GM23248 (cell line): Measurements from ENCODE around the gene JRKL. TPM values are rescaled to one million over a fixed set of nuclear protein-coding genes. Genes with fewer than 3 reads are reported as not detected.

Source experiments
- DNase-seq: peaks from one replicate; pipeline ENCODE4 v3.0.0-alpha.2; 2015
- H2AFZ ChIP-seq: fragments of 200-600 bp; sonication (generic); 2 replicates; pipeline ENCODE4 v1.6.1; 2016; ENCODE audit warnings: antibody characterized with exemption
- H3F3A ChIP-seq: fragments of 200-600 bp; sonication (generic); 2 replicates; pipeline ENCODE4 v1.6.1; 2016; ENCODE audit warnings: mild to moderate bottlenecking, antibody characterized with exemption, mixed run types; ENCODE audit not compliant: insufficient read depth
- H3K27ac ChIP-seq: fragments of 200-600 bp; sonication (generic); 2 replicates; pipeline ENCODE4 v1.5.1; 2016; ENCODE audit warnings: mild to moderate bottlenecking
- H3K27me3 ChIP-seq: fragments of 200-600 bp; sonication (generic); replicated peaks from 2 replicates; pipeline ENCODE4 v1.6.1; 2016; ENCODE audit warnings: mild to moderate bottlenecking; ENCODE audit not compliant: insufficient read depth
- H3K36me3 ChIP-seq: fragments of 200-600 bp; sonication (generic); 2 replicates; pipeline ENCODE4 v1.6.1; 2016; ENCODE audit warnings: low read depth, mild to moderate bottlenecking
- H3K4me1 ChIP-seq: fragments of 200-600 bp; sonication (generic); 2 replicates; pipeline ENCODE4 v1.6.1; 2016; ENCODE audit warnings: mild to moderate bottlenecking; ENCODE audit not compliant: insufficient read depth
- H3K4me2 ChIP-seq: fragments of 200-600 bp; sonication (generic); one replicate; pipeline ENCODE4 v1.6.1; 2016; ENCODE audit warnings: mild to moderate bottlenecking; ENCODE audit not compliant: unreplicated experiment
- H3K4me3 ChIP-seq: fragments of 200-600 bp; sonication (generic); 2 replicates; pipeline ENCODE4 v1.5.1; 2016; ENCODE audit warnings: mild to moderate bottlenecking
- H3K79me2 ChIP-seq: fragments of 200-600 bp; sonication (generic); 2 replicates; pipeline ENCODE4 v1.6.1; 2016; ENCODE audit warnings: mild to moderate bottlenecking; ENCODE audit not compliant: insufficient read depth
- H3K9ac ChIP-seq: fragments of 200-600 bp; sonication (generic); 2 replicates; pipeline ENCODE4 v1.6.1; 2016; ENCODE audit warnings: mild to moderate bottlenecking
- H3K9me2 ChIP-seq: fragments of 200-600 bp; sonication (generic); 2 replicates; pipeline ENCODE4 v1.6.1; 2016; ENCODE audit warnings: mixed run types, mild to moderate bottlenecking, moderate library complexity; ENCODE audit not compliant: insufficient read depth
- H3K9me3 ChIP-seq: fragments of 200-600 bp; sonication (generic); one replicate; pipeline ENCODE4 v1.6.1; 2017; ENCODE audit warnings: low read depth
- H4K20me1 ChIP-seq: fragments of 200-600 bp; sonication (generic); 2 replicates; pipeline ENCODE4 v1.6.0; 2016; ENCODE audit not compliant: insufficient read depth
- EZH2 ChIP-seq: fragments of 200-600 bp; sonication (generic); IDR thresholded peaks from 2 replicates; pipeline ENCODE4 v1.6.1; 2018; ENCODE audit warnings: antibody characterized with exemption, mild to moderate bottlenecking; ENCODE audit not compliant: insufficient read depth, poor library complexity, severe bottlenecking
- EZH2phosphoT487 ChIP-seq: fragments of 200-600 bp; sonication (generic); IDR thresholded peaks from 2 replicates; pipeline ENCODE4 v1.6.1; 2018; ENCODE audit warnings: antibody characterized with exemption, moderate library complexity, mild to moderate bottlenecking, low read depth; ENCODE audit not compliant: insufficient read depth
- WGBS, 2 experiments: methylation state at CpG; one replicate each; pipeline ENCODE4 v1.1.6; 2015 to 2017; ENCODE audit warnings: low lambda C conversion rate in 2 of 2, low coverage in 1 of 2; ENCODE audit errors: missing lambda C conversion rate in 2 of 2; 5-methylcytosine and 5-hydroxymethylcytosine counted together
- in situ Hi-C: fragments of 300-500 bp; cut with MboI; formaldehyde crosslinking; loops from 2 replicates; pipeline ENCODE4 v1.15.0; 2020
- polyA plus RNA-seq: library from polyadenylated mRNA; unstranded; fragments of >200 nt; fragmentation: Nextera tagmentation; extraction: Ambion mirVana; gene quantifications from 2 replicates; pipeline ENCODE4 v1.2.1, GENCODE V29; 2016
- total RNA-seq: library from RNA; depleted of rRNA; stranded (reverse); fragments of >200 nt; shearing (Covaris generic); gene quantifications from 2 replicates; pipeline ENCODE4 v1.2.3, GENCODE V29; 2014

Gene JRKL
- total and polyA plus RNA-seq, 2 experiments from 2014 or later = 9.4 to 11.2 TPM

DNA sequence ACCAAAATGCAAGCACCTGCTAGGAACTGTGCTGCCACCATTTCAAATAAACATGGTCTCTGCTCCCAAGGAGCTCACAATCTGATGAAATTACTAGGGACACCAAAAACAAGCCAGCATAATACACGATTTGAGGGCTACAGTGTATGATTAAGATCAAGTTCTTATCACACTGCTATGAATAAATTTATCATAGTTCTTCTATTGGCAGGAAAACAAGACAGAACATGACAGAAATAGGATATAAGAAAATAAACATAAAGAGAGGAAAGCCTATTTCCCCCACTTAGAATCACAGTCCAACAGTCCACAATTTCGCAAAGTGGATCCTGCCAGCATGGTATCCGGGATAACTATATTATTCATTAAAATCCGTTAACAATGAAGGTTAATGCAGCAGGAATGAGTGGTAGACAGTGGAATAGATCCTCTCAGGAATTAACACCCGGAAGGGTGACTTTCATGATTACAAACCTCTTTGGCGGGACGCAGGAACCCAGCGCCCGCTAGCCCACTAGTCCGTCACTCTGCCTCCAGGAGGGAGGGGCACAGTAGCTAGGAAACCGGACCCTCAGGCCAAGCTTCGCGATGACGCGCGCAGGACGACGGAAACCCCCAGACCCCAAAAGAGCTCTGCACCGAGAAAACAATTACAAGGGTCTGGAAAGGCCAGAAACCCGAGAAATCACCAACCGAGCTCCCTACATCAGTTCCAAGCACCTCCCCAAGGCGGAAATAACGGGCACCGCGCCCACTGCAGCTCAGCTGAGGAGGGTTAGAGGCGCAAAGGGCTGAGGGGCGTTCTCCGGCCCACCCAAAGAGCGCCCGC, 708 bp upstream of the JRKL start:
- H3K79me2 ChIP-seq = peaks cover 94% of the 10 kb centered on the region
- peak overlapping the region; percentile 95 for H3K4me3 ChIP-seq
- peak overlapping the region; percentile 90 for H3K4me2 ChIP-seq
- in situ Hi-C loops = loop anchor here (25.0 kb wide), 1 partner anchor 1227 kb away; no protein-coding TSS in a partner anchor
- H3F3A ChIP-seq = peaks cover 21% of the 10 kb centered on the region; the same call in 1 of the 2 replicates
- DNase-seq = peak; percentile 77
- H3K4me1 ChIP-seq = peaks cover 43% of the 10 kb centered on the region
- no peaks in the 10 kb centered on the region for H3K9me3 ChIP-seq
- 1% methylated on average over 30 of the region's 30 CpGs for WGBS, 2 experiments
- H3K27me3 ChIP-seq = no peaks in the 10 kb centered on the region
- peaks cover 4% of the 10 kb centered on the region; the same call in 1 of the 2 replicates for H3K36me3 ChIP-seq
- H3K9me2 ChIP-seq = no peaks in the 10 kb centered on the region
- TF ChIP-seq EZH2 (no peak), EZH2phosphoT487 (no peak)
- H3K27ac ChIP-seq = peak overlapping the region; percentile 89
- H2AFZ ChIP-seq = peak overlapping the region; percentile 92
- H3K9ac ChIP-seq = peak overlapping the region; percentile 94
- H4K20me1 ChIP-seq = no peaks in the 10 kb centered on the region

DNA sequence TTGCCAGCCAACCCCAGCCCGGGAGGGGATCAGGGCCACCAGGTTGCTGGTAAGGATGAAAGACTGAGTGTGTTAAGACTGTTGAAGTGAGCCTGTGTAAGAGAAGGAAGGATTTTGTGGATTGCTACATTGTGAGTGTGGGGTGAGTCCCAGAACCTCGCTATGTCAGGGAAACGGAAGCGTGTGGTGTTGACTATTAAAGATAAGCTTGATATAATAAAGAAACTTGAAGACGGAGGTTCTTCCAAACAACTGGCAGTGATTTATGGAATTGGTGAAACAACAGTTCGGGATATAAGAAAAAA, 627 bp downstream of the JRKL start:
- Histone ChIP-seq H3K4me3 (peak overlapping the region; percentile 95), H3K4me2 (peak overlapping the region; percentile 72), H3K9me2 (no peaks in the 10 kb centered on the region), H3K36me3 (no peaks in the 10 kb centered on the region), H2AFZ (peak overlapping the region; percentile 92), H4K20me1 (no peaks in the 10 kb centered on the region), H3K79me2 (peaks cover 95% of the 10 kb centered on the region), H3F3A (peaks cover 21% of the 10 kb centered on the region; the same call in 1 of the 2 replicates), H3K4me1 (peaks cover 46% of the 10 kb centered on the region), H3K27ac (peak overlapping the region; percentile 89), H3K27me3 (no peaks in the 10 kb centered on the region), H3K9ac (peak overlapping the region; percentile 94), H3K9me3 (no peaks in the 10 kb centered on the region)
- WGBS, 2 experiments = 21 to 23% methylated on average over 6 of the region's 6 CpGs
- in situ Hi-C loops = loop anchor here (25.0 kb wide), 1 partner anchor 1228 kb away; no protein-coding TSS in a partner anchor
- TF ChIP-seq EZH2phosphoT487 (no peak), EZH2 (no peak)
- peak; percentile 54 for DNase-seq

- peak; percentile 16 for DNase-seq
- peaks cover 46% of the 10 kb centered on the region for H3K4me1 ChIP-seq
- 99 to 100% methylated on average over 3 of the region's 3 CpGs for WGBS, 2 experiments
- H3F3A ChIP-seq = peaks cover 21% of the 10 kb centered on the region; the same call in 1 of the 2 replicates
- no peaks in the 10 kb centered on the region for H3K27me3 ChIP-seq
- peak overlapping the region; percentile 47 for H3K9ac ChIP-seq
- in situ Hi-C loops = loop anchor here (25.0 kb wide), 1 partner anchor 1230 kb away; no protein-coding TSS in a partner anchor
- H2AFZ ChIP-seq = no peak overlapping the region
- no peaks in the 10 kb centered on the region for H3K9me2 ChIP-seq
- peaks cover 81% of the 10 kb centered on the region for H3K79me2 ChIP-seq
- H4K20me1 ChIP-seq = no peaks in the 10 kb centered on the region
- H3K9me3 ChIP-seq = no peaks in the 10 kb centered on the region
- H3K27ac ChIP-seq = no peak overlapping the region
- no peaks in the 10 kb centered on the region for H3K36me3 ChIP-seq
- TF ChIP-seq EZH2phosphoT487 (no peak), EZH2 (no peak)
- H3K4me2 ChIP-seq = peak overlapping the region; percentile 64
- H3K4me3 ChIP-seq = peak overlapping the region; percentile 30
Measured at GRCh38 chr11:96391698-96392307, 2.0 kb downstream of the JRKL start.

DNA sequence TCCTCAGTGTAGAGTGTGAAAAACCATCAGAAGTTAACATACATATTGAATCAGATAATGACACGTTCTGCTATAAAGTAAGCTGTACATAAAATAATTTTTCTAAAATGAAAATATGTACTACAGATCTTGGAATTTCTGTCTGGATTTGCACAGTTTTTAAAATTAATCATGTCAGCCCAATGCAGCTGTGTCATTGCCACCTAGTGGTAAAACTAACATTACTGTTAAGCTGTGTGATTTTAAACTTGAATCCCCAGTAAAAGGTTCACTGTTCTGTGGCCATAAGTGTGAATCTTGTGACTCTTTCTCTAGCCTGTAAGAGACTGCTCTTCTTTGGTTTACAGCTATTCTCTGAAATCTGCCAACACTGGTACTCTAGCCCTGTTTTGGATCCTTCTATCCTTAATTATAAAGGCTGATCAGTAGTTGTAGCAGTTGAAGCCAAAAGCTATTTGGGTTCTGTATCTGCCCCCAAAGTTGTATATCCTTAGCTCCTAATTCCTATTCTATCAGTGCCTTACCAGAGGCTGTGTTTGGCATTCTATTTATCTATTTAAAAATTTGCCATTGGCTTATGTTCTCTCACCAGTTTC, 4.0 kb downstream of the JRKL start:
- WGBS, 2 experiments = 0% methylated on average over 1 of the region's 1 CpG
- Histone ChIP-seq H3K36me3 (no peaks in the 10 kb centered on the region), H3K4me1 (peaks cover 36% of the 10 kb centered on the region), H3K4me3 (no peak overlapping the region), H3K27me3 (no peaks in the 10 kb centered on the region), H2AFZ (no peak overlapping the region), H3K27ac (no peak overlapping the region), H3F3A (peaks cover 21% of the 10 kb centered on the region; the same call in 1 of the 2 replicates), H3K79me2 (peaks cover 61% of the 10 kb centered on the region), H3K9me2 (no peaks in the 10 kb centered on the region), H3K9ac (peak overlapping the region; percentile 47), H3K9me3 (no peaks in the 10 kb centered on the region), H3K4me2 (peak overlapping the region; percentile 64), H4K20me1 (no peaks in the 10 kb centered on the region)
- peak; percentile 75 for DNase-seq
- in situ Hi-C loops = loop anchor here (25.0 kb wide), 1 partner anchor 1232 kb away; no protein-coding TSS in a partner anchor
- TF ChIP-seq EZH2 = no peak
